ENCODE results near the gene BNIP3. TPM values are rescaled to one million over a fixed set of nuclear protein-coding genes. Genes with fewer than 3 reads are reported as not detected.

Gene BNIP3
- total RNA-seq, 1 experiment from 2014 or later, result 57.1 TPM

DNA sequence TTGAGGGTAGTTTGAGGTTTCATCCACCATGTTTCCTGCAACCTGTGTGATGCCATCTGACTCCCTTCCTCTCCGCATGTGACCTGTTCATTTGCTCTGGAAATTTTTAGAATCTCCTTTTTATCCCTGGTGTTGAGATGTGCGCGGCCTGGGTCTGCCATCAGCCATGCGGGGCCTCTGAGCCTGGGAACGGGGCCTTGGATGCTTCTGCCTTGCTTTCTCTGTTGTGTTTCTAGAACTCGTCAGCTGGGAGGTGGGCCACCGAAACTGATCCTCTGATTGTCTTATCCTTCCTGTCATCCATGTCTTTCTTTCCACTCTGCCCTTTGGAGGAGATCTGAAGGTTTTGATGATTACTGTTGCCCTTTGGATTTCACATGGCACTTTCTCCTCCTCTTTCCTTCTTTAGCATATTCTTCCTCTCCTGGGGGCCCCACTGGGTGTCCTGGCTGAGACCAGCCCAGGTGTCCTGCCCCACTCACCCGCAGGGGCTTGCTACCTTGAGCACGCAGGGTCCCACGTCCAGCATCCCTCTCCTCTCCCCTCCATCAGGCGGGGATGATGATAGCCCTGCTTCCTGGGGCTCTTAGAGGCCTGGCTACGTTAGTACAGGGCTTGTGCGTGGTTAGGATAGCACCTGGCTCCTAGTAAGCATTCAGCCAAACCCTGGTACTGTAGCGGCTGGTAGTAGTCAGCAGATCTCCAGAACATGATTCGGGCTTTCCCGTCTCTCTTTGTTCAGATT, 51.0 kb downstream of the BNIP3 start:
- Mint-ChIP-seq H3K27ac (peak overlapping the region in 1 of 3 experiments; percentile 19; a peak in 2 of 7 replicates), H3K4me3 (no peak overlapping the region; a peak in 1 of 5 replicates), H3K27me3 (ENCODE audit: low read depth) (no peaks in the 10 kb centered on the region), H3K36me3 (ENCODE audit: insufficient read depth in 1 of 3, low read depth in 3 of 3) (peaks cover 4 to 17% (median 8%) of the 10 kb centered on the region in 3 experiments; a peak in 6 of 7 replicates), H3K9me3 (no peaks in the 10 kb centered on the region; a peak in 1 of 5 replicates), H3K4me1 (peaks cover 51 to 55% of the 10 kb centered on the region in 2 experiments)
- Histone ChIP-seq H2AFZ (ENCODE audit: low read length) (no peak overlapping the region), H3K4me2 (ENCODE audit: insufficient read depth, insufficient read length, low read length) (no peak overlapping the region), H4K20me1 (ENCODE audit: control insufficient read depth, insufficient read depth, insufficient read length) (peaks cover 8% of the 10 kb centered on the region), H3K23me2 (ENCODE audit: insufficient read length, low read depth, low read length, poor library complexity, severe bottlenecking) (no peaks in the 10 kb centered on the region), H2BK12ac (ENCODE audit: insufficient read length, low read depth, low read length) (no peak overlapping the region), H2BK5ac (ENCODE audit: insufficient read length, low read length) (no peak overlapping the region), H3K79me2 (ENCODE audit: insufficient read depth, low read length) (peaks cover 38% of the 10 kb centered on the region; the same call in 1 of the 2 replicates), H2BK20ac (ENCODE audit: low read depth, low read length, poor library complexity, severe bottlenecking) (no peak overlapping the region), H4K91ac (ENCODE audit: insufficient read length, low read depth, low read length) (no peak overlapping the region), H2AK5ac (ENCODE audit: insufficient read length, low read length) (no peak overlapping the region), H3K18ac (ENCODE audit: insufficient read length, low read depth, low read length) (no peak overlapping the region), H3K4ac (ENCODE audit: low read depth, low read length) (no peak overlapping the region), H2BK15ac (ENCODE audit: low read depth, low read length) (no peak overlapping the region), H3K14ac (ENCODE audit: insufficient read depth, low read length) (no peak overlapping the region), H4K8ac (replicated peaks; ENCODE audit: insufficient read length, low read depth, low read length) (no peak overlapping the region), H3T11ph (ENCODE audit: low read length) (no peak overlapping the region), H3K27ac (ENCODE audit: insufficient read length, low read depth, low read length) (no peak overlapping the region), H3K27me3 (ENCODE audit: insufficient read depth, low read length) (no peaks in the 10 kb centered on the region), H3K23ac (ENCODE audit: insufficient read length, low read depth, low read length) (no peak overlapping the region), H3K56ac (ENCODE audit: insufficient read length, low read depth, low read length) (no peak overlapping the region), H3K79me1 (ENCODE audit: insufficient read depth, low read depth, low read length, poor library complexity, severe bottlenecking) (peaks cover 28% of the 10 kb centered on the region), H2BK120ac (ENCODE audit: low read depth, low read length, poor library complexity, severe bottlenecking) (no peak overlapping the region), H3K9me3 (ENCODE audit: control insufficient read depth, low read depth, low read length) (no peaks in the 10 kb centered on the region), H4K5ac (ENCODE audit: insufficient read length, low read depth, low read length) (no peak overlapping the region), H3K9ac (ENCODE audit: extremely low read depth, insufficient read length, low read length) (no peak overlapping the region), H3K4me1 (ENCODE audit: insufficient read depth, low read length) (peaks cover 5% of the 10 kb centered on the region; the same call in 1 of the 2 replicates)
- WGBS (ENCODE audit: extremely low coverage, insufficient read length, low lambda C conversion rate), result no CpG with 5 or more reads among the region's 16 CpGs
- no peak for DNase-seq
- TF ChIP-seq, protein P1, sequence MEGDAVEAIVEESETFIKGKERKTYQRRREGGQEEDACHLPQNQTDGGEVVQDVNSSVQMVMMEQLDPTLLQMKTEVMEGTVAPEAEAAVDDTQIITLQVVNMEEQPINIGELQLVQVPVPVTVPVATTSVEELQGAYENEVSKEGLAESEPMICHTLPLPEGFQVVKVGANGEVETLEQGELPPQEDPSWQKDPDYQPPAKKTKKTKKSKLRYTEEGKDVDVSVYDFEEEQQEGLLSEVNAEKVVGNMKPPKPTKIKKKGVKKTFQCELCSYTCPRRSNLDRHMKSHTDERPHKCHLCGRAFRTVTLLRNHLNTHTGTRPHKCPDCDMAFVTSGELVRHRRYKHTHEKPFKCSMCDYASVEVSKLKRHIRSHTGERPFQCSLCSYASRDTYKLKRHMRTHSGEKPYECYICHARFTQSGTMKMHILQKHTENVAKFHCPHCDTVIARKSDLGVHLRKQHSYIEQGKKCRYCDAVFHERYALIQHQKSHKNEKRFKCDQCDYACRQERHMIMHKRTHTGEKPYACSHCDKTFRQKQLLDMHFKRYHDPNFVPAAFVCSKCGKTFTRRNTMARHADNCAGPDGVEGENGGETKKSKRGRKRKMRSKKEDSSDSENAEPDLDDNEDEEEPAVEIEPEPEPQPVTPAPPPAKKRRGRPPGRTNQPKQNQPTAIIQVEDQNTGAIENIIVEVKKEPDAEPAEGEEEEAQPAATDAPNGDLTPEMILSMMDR (conservative IDR thresholded peaks at IDR 0.05), result no peak
